ENCODE results near the gene CDH6. TPM values are rescaled to one million over a fixed set of nuclear protein-coding genes. Genes with fewer than 3 reads are reported as not detected.

Gene CDH6
- total RNA-seq, 1 donor from 2014 or later, result 17.9 TPM

- Histone ChIP-seq H3K4me2 (no peak overlapping the region), H3K27me3 (no peaks in the 10 kb centered on the region), H2AFZ (replicated peaks) (no peak overlapping the region), H3K4me3 (no peak overlapping the region), H3K4me1 (peaks cover 14% of the 10 kb centered on the region), H3F3A (ENCODE audit: low read depth) (no peaks in the 10 kb centered on the region), H4K20me1 (ENCODE audit: low read depth) (no peaks in the 10 kb centered on the region), H3K36me3 (no peaks in the 10 kb centered on the region), H3K79me2 (ENCODE audit: low read depth) (peaks cover 16% of the 10 kb centered on the region), H3K9ac (no peak overlapping the region), H3K27ac (no peak overlapping the region), H3K9me3 (ENCODE audit: low read depth) (no peaks in the 10 kb centered on the region)
- H3K9me3 Mint-ChIP-seq, result peaks cover under 1% of the 10 kb centered on the region
- peaks cover 38% of the 10 kb centered on the region for H3K36me3 Mint-ChIP-seq
- DNase-seq (ENCODE audit: low spot score), result no peak
- TF ChIP-seq CTCF (IDR thresholded peaks at IDR 0.05) (no peak), EZH2phosphoT487 (IDR thresholded peaks at IDR 0.05) (no peak), EZH2 (IDR thresholded peaks at IDR 0.05) (no peak)
- peaks cover 19% of the 10 kb centered on the region for H3K4me1 Mint-ChIP-seq
- no peak overlapping the region for H3K27ac Mint-ChIP-seq
- H3K4me3 Mint-ChIP-seq, result no peak overlapping the region
- H3K27me3 Mint-ChIP-seq (ENCODE audit: insufficient read depth, low read depth), result peaks cover 3% of the 10 kb centered on the region
Observed at GRCh38 chr5:31235381-31235780, 41.9 kb downstream of the CDH6 start.

- no peak overlapping the region for H3K4me2 ChIP-seq
- no peak for DNase-seq (ENCODE audit: low spot score)
- H3K27ac ChIP-seq, result no peak overlapping the region
- no peaks in the 10 kb centered on the region for H3K36me3 ChIP-seq
- no peak for TF ChIP-seq EZH2 (IDR thresholded peaks at IDR 0.05)
- no peak for TF ChIP-seq EZH2phosphoT487 (IDR thresholded peaks at IDR 0.05)
- TF ChIP-seq CTCF (IDR thresholded peaks at IDR 0.05), result no peak
- no peak overlapping the region for H3K4me3 ChIP-seq
- H3K9me3 Mint-ChIP-seq, result peaks cover 2% of the 10 kb centered on the region
- H3K9me3 ChIP-seq (ENCODE audit: low read depth), result no peaks in the 10 kb centered on the region
- H3F3A ChIP-seq (ENCODE audit: low read depth), result no peaks in the 10 kb centered on the region
- H3K36me3 Mint-ChIP-seq, result peaks cover 48% of the 10 kb centered on the region
- peaks cover 19% of the 10 kb centered on the region for H3K4me1 Mint-ChIP-seq
- no peaks in the 10 kb centered on the region for H4K20me1 ChIP-seq (ENCODE audit: low read depth)
- H3K79me2 ChIP-seq (ENCODE audit: low read depth), result peaks cover 16% of the 10 kb centered on the region
- H3K27ac Mint-ChIP-seq, result no peak overlapping the region
- H3K4me1 ChIP-seq, result peaks cover 14% of the 10 kb centered on the region
- H3K27me3 Mint-ChIP-seq (ENCODE audit: insufficient read depth, low read depth), result peaks cover 5% of the 10 kb centered on the region
- no peak overlapping the region for H3K9ac ChIP-seq
- H2AFZ ChIP-seq (replicated peaks), result no peak overlapping the region
- no peak overlapping the region for H3K4me3 Mint-ChIP-seq
- no peaks in the 10 kb centered on the region for H3K27me3 ChIP-seq
Observed at GRCh38 chr5:31236339-31236738, 42.9 kb downstream of the CDH6 start.

GRCh38 chr5:31237174-31237573 lies 43.7 kb downstream of the CDH6 start:
- H3K36me3 ChIP-seq, result no peaks in the 10 kb centered on the region
- Mint-ChIP-seq H3K27ac (no peak overlapping the region), H3K27me3 (ENCODE audit: insufficient read depth, low read depth) (peaks cover 5% of the 10 kb centered on the region), H3K4me3 (no peak overlapping the region), H3K9me3 (peaks cover 2% of the 10 kb centered on the region), H3K36me3 (peaks cover 49% of the 10 kb centered on the region), H3K4me1 (peaks cover 19% of the 10 kb centered on the region)
- no peaks in the 10 kb centered on the region for H3F3A ChIP-seq (ENCODE audit: low read depth)
- DNase-seq (ENCODE audit: low spot score), result no peak
- H3K4me2 ChIP-seq, result no peak overlapping the region
- no peaks in the 10 kb centered on the region for H3K27me3 ChIP-seq
- TF ChIP-seq EZH2 (IDR thresholded peaks at IDR 0.05) (no peak), CTCF (IDR thresholded peaks at IDR 0.05) (peak; percentile 37), EZH2phosphoT487 (IDR thresholded peaks at IDR 0.05) (no peak)
- H3K4me1 ChIP-seq, result peaks cover 14% of the 10 kb centered on the region
- H3K79me2 ChIP-seq (ENCODE audit: low read depth), result peaks cover 16% of the 10 kb centered on the region
- H3K27ac ChIP-seq, result no peak overlapping the region
- H3K9me3 ChIP-seq (ENCODE audit: low read depth), result no peaks in the 10 kb centered on the region
- H3K9ac ChIP-seq, result no peak overlapping the region
- H4K20me1 ChIP-seq (ENCODE audit: low read depth), result no peaks in the 10 kb centered on the region
- H3K4me3 ChIP-seq, result no peak overlapping the region
- no peak overlapping the region for H2AFZ ChIP-seq (replicated peaks)
